ENCODE measurements around the gene MYO9A.
"Not testable (repeated sequence)": the region's sequence is repeated elsewhere in the genome, so short reads cannot be mapped to it uniquely, and the experiment has no call there.

Gene MYO9A

GRCh38 chr15:72086920-72087648 lies 30.9 kb downstream of the MYO9A start:
- DNase-seq: no peak

- DNase-seq: no peak
Observed at GRCh38 chr15:72086010-72086697, 31.8 kb downstream of the MYO9A start.

GRCh38 chr15:72082176-72082575 lies 35.8 kb downstream of the MYO9A start:
- no peak for DNase-seq

- DNase-seq: no peak
Observed at GRCh38 chr15:72078887-72079286, 39.1 kb downstream of the MYO9A start.

GRCh38 chr15:72077950-72078349 lies 40.0 kb downstream of the MYO9A start:
- no peak for DNase-seq

- no peak for DNase-seq
Observed at GRCh38 chr15:72074335-72075060, 43.5 kb downstream of the MYO9A start.

- DNase-seq: not testable (repeated sequence)
Observed at GRCh38 chr15:72071448-72071825, 46.5 kb downstream of the MYO9A start.

GRCh38 chr15:72070817-72071447 lies 47.0 kb downstream of the MYO9A start:
- DNase-seq: no peak

GRCh38 chr15:72068856-72069255 lies 49.1 kb downstream of the MYO9A start:
- DNase-seq: no peak

GRCh38 chr15:72065801-72066200 lies 52.1 kb downstream of the MYO9A start:
- no peak for DNase-seq

GRCh38 chr15:72063186-72063585 lies 54.8 kb downstream of the MYO9A start:
- DNase-seq: no peak

- no peak for DNase-seq
Observed at GRCh38 chr15:72062319-72062718, 55.6 kb downstream of the MYO9A start.

GRCh38 chr15:72060687-72061250 lies 57.2 kb downstream of the MYO9A start:
- DNase-seq: no peak

GRCh38 chr15:72058585-72058984 lies 59.4 kb downstream of the MYO9A start:
- DNase-seq: no peak

- DNase-seq: no peak
Observed at GRCh38 chr15:72057548-72058091, 60.3 kb downstream of the MYO9A start.

- DNase-seq: not testable (repeated sequence)
Observed at GRCh38 chr15:72056217-72056616, 61.7 kb downstream of the MYO9A start.

GRCh38 chr15:72053297-72053696 lies 64.7 kb downstream of the MYO9A start:
- not testable (repeated sequence) for DNase-seq

GRCh38 chr15:72050700-72051099 lies 67.2 kb downstream of the MYO9A start:
- DNase-seq: no peak

GRCh38 chr15:72047020-72047419 lies 70.9 kb downstream of the MYO9A start:
- no peak for DNase-seq

GRCh38 chr15:72044956-72045355 lies 73.0 kb downstream of the MYO9A start:
- no peak for DNase-seq

GRCh38 chr15:72042865-72043264 lies 75.1 kb downstream of the MYO9A start:
- DNase-seq: no peak

GRCh38 chr15:72042054-72042453 lies 75.9 kb downstream of the MYO9A start:
- no peak for DNase-seq

- DNase-seq: no peak
Observed at GRCh38 chr15:72037321-72037720, 80.6 kb downstream of the MYO9A start.
